T-cell (primary cell): ENCODE results near the gene RAB14. TPM values are rescaled to one million over a fixed set of nuclear protein-coding genes. Genes with fewer than 3 reads are reported as not detected.

Experiments used
- ATAC-seq, 4 experiments: fragments of 200-7000 bp in 3 of 4; fragments of 150-1000 bp in 1 of 4; cut with Tn5 transposase; replicated peaks in 1 of 4; 1 replicate in 3 of 4; 2 replicates in 1 of 4; pipeline ENCODE4 v1.10.0; 2021; ENCODE audit warnings: moderate library complexity in 3 of 4, mild to moderate bottlenecking in 2 of 4, moderate number of reproducible peaks in 1 of 4
- CTCF ChIA-PET, 2 donors: fragments of 300-600 bp; sonication (Branson Sonifier 250); formaldehyde crosslinking; loops; one replicate each; lab custom pipeline; 2022; ENCODE audit warnings: antibody characterized with exemption in 2 of 2; lab: Charles Lee
- POLR2A ChIA-PET, 2 donors: fragments of 300-600 bp; sonication (Branson Sonifier 250); formaldehyde crosslinking; loops; one replicate each; lab custom pipeline; 2022; ENCODE audit warnings: antibody characterized with exemption in 2 of 2; lab: Charles Lee
- DNase-seq, 35 experiments: peaks; one replicate each; pipeline versions ENCODE4 v3.0.0 to v3.0.0-alpha.2; 2013 to 2023
- H3K27ac ChIP-seq: one replicate; pipeline ENCODE4 v1.5.1; 2013; ENCODE audit warnings: low read length
- H3K27me3 ChIP-seq, 2 experiments: replicated peaks in 1 of 2; 1 replicate in 1 of 2; 2 replicates in 1 of 2; pipeline versions ENCODE4 v1.6.1 to v1.7.0; 2013; ENCODE audit warnings: low read length in 1 of 2, mixed read lengths in 1 of 2; ENCODE audit not compliant: control insufficient read depth in 2 of 2, insufficient read depth in 2 of 2; ENCODE audit errors: extremely low read depth in 1 of 2
- H3K36me3 ChIP-seq, 2 donors: 1 replicate in 1 of 2; 2 replicates in 1 of 2; pipeline versions ENCODE4 v1.6.1 to v1.7.0; 2013; ENCODE audit warnings: low read length in 1 of 2; ENCODE audit not compliant: control insufficient read depth in 2 of 2, insufficient read depth in 1 of 2; ENCODE audit errors: extremely low read depth in 1 of 2
- H3K4me1 ChIP-seq, 2 experiments: 1 replicate in 1 of 2; 2 replicates in 1 of 2; pipeline versions ENCODE4 v1.6.1 to v1.7.0; 2013; ENCODE audit warnings: low read length in 2 of 2, mixed read lengths in 1 of 2; ENCODE audit not compliant: insufficient read depth in 2 of 2, control insufficient read depth in 1 of 2; ENCODE audit errors: extremely low read depth in 1 of 2
- H3K4me3 ChIP-seq, 2 donors: 1 replicate in 1 of 2; 2 replicates in 1 of 2; pipeline versions ENCODE4 v1.5.1 to v1.7.0; 2013; ENCODE audit warnings: mild to moderate bottlenecking in 2 of 2, low read length in 1 of 2, moderate library complexity in 1 of 2; ENCODE audit not compliant: control insufficient read depth in 1 of 2; ENCODE audit errors: extremely low read depth in 1 of 2
- H3K9me3 ChIP-seq: 2 replicates; pipeline ENCODE4 v1.7.0; 2013
- H3K27ac Mint-ChIP-seq, 2 donors: one replicate each; pipeline ENCODE4 v1.8.0; 2020 to 2021; ENCODE audit warnings: mild to moderate bottlenecking in 2 of 2, mixed read lengths in 2 of 2
- H3K27me3 Mint-ChIP-seq, 2 donors: one replicate each; pipeline ENCODE4 v1.8.0; 2021 to 2022; ENCODE audit warnings: mixed read lengths in 2 of 2
- H3K36me3 Mint-ChIP-seq: one replicate; pipeline ENCODE4 v1.8.0; 2021; ENCODE audit warnings: mixed read lengths
- H3K4me1 Mint-ChIP-seq, 3 donors: one replicate each; pipeline ENCODE4 v1.8.0; 2020 to 2022; ENCODE audit warnings: mixed read lengths in 3 of 3, mild to moderate bottlenecking in 1 of 3
- H3K4me3 Mint-ChIP-seq, 3 donors: one replicate each; pipeline ENCODE4 v1.8.0; 2020 to 2022; ENCODE audit warnings: mild to moderate bottlenecking in 3 of 3, mixed read lengths in 3 of 3, moderate library complexity in 3 of 3
- H3K9me3 Mint-ChIP-seq, 3 donors: one replicate each; pipeline ENCODE4 v1.8.0; 2020 to 2022; ENCODE audit warnings: mixed read lengths in 3 of 3
- WGBS: methylation state at CpG from one replicate; pipeline ENCODE4 v1.1.5; 2013; ENCODE audit warnings: missing lambda C conversion rate; ENCODE audit not compliant: insufficient coverage; 5-methylcytosine and 5-hydroxymethylcytosine counted together
- total RNA-seq, 35 experiments: library from RNA in 6 of 35; stranded (reverse) in 6 of 35; fragments of 120-200 nt in 1 of 35; gene quantifications; one replicate each; pipeline versions ENCODE4 v1.2.1 to v1.2.4 and lab custom pipeline; 2013 to 2026

Gene RAB14
- total RNA-seq, 5 donors from 2014 or later (not counting 1 experiment from before 2014, with no cell fraction given): 42.4 to 56.6 (median 50.5) TPM

DNA sequence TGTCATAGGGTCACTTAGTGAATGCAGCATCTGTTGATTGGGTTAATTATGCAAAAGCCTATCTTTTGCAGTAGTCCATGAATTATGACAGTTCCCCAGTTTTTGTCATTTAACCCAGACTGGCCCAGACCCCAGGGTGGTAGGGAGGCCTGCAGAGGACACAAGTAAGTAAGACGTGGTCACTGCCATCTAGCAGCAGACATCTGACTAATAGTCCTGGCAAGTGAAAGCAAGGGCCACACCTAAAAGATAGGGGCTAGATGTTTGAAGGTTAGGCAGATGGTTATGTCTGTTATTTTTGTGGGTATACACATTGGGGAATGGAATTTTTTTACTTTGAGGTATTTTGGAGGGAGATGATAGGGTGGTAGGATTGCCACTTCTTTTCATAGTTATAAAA lies 48.0 kb downstream of the RAB14 start:
- Histone ChIP-seq H3K4me3 (no peak overlapping the region), H3K27me3 (no peaks in the 10 kb centered on the region), H3K27ac (no peak overlapping the region), H3K9me3 (no peaks in the 10 kb centered on the region), H3K36me3 (peaks cover 23 to 74% of the 10 kb centered on the region in 2 donors), H3K4me1 (no peaks in the 10 kb centered on the region)
- H3K9me3 Mint-ChIP-seq: no peaks in the 10 kb centered on the region
- 100% methylated on average over 1 of the region's 1 CpG for WGBS
- CTCF ChIA-PET: interaction anchor here in 1 of 2 donors (1.4 kb wide), 1 partner anchor 32 kb away, joined by 3 read pairs; no protein-coding TSS in a partner anchor
- no peaks in the 10 kb centered on the region for H3K27me3 Mint-ChIP-seq
- no peak for DNase-seq
- ATAC-seq: no peak
- H3K4me1 Mint-ChIP-seq: peaks cover 32 to 37% (median 33%) of the 10 kb centered on the region in 3 donors
- peaks cover 75% of the 10 kb centered on the region for H3K36me3 Mint-ChIP-seq
- peak overlapping the region; percentile 44 to 75 for H3K27ac Mint-ChIP-seq
- POLR2A ChIA-PET: no interaction called here
- no peak overlapping the region for H3K4me3 Mint-ChIP-seq

DNA sequence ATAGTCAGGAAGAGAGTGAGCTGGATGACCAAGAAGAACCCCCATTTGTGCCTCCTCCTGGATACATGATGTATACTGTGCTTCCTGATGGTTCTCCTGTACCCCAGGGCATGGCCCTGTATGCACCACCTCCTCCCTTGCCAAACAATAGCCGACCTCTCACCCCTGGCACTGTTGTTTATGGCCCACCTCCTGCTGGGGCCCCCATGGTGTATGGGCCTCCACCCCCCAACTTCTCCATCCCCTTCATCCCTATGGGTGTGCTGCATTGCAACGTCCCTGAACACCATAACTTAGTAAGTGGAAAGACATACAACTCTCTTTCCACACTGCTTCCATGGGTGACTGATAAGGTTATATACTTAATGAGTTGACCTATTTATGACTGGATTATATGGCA lies 51.5 kb downstream of the RAB14 start:
- no peaks in the 10 kb centered on the region for H3K27me3 ChIP-seq
- H3K27ac ChIP-seq: no peak overlapping the region
- peaks cover 18 to 29% (median 23%) of the 10 kb centered on the region in 3 donors for H3K4me1 Mint-ChIP-seq
- H3K4me1 ChIP-seq: no peaks in the 10 kb centered on the region
- H3K4me3 Mint-ChIP-seq: no peak overlapping the region
- H3K36me3 Mint-ChIP-seq: peaks cover 71% of the 10 kb centered on the region
- POLR2A ChIA-PET: no interaction called here
- no peaks in the 10 kb centered on the region for H3K9me3 Mint-ChIP-seq
- H3K9me3 ChIP-seq: no peaks in the 10 kb centered on the region
- H3K27me3 Mint-ChIP-seq: no peaks in the 10 kb centered on the region
- peaks cover 26 to 83% of the 10 kb centered on the region in 2 donors for H3K36me3 ChIP-seq
- ATAC-seq (no peak), DNase-seq (no peak)
- CTCF ChIA-PET: no interaction called here
- no peak overlapping the region for H3K4me3 ChIP-seq
- WGBS: 100% methylated on average over 1 of the region's 2 CpGs
- H3K27ac Mint-ChIP-seq: peak overlapping the region; percentile 2 to 67

GRCh38 chr9:121144482-121144881 lies 57.2 kb downstream of the RAB14 start:
- H3K27ac ChIP-seq: no peak overlapping the region
- H3K27me3 ChIP-seq: no peaks in the 10 kb centered on the region
- no peak overlapping the region for H3K4me3 ChIP-seq
- ChIA-PET POLR2A (no interaction called here), CTCF (interaction anchor here in 1 of 2 donors (1.5 kb wide), 1 partner anchor 11 kb away, joined by 4 read pairs; no protein-coding TSS in a partner anchor)
- WGBS: no CpG with 5 or more reads among the region's 2 CpGs
- peaks cover 0 to 5% (median 0%) of the 10 kb centered on the region in 3 donors for H3K4me1 Mint-ChIP-seq
- peaks cover 28 to 97% of the 10 kb centered on the region in 2 donors for H3K36me3 ChIP-seq
- no peaks in the 10 kb centered on the region for H3K4me1 ChIP-seq
- no peak overlapping the region for H3K4me3 Mint-ChIP-seq
- H3K9me3 Mint-ChIP-seq: no peaks in the 10 kb centered on the region
- peak overlapping the region; percentile 60 to 69 for H3K27ac Mint-ChIP-seq
- DNase-seq (no peak), ATAC-seq (no peak)
- no peaks in the 10 kb centered on the region for H3K9me3 ChIP-seq
- H3K27me3 Mint-ChIP-seq: no peaks in the 10 kb centered on the region
- H3K36me3 Mint-ChIP-seq: peaks cover 84% of the 10 kb centered on the region

DNA sequence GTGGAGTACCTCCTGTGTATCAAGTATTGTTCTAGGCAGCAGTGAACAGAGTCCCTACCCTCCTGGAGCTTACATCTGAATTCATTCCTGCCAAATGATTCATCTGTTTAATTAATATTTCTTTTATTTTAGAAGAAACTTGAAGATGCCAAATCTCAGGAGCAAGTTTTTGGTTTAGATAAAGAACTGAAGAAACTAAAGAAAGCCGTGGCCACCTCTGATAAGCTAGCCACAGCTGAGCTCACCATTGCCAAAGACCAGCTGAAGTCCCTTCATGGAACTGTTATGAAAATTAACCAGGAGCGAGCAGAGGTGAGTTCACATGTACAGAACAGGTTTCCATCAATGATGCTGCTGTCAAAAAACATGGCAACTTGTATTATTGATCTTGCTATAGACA lies 57.9 kb downstream of the RAB14 start:
- ChIA-PET POLR2A (no interaction called here), CTCF (interaction anchor here in 1 of 2 donors (1.0 to 1.5 kb wide), 2 partner anchors 12 to 22 kb away, joined by 3 to 4 read pairs; no protein-coding TSS in a partner anchor)
- H3K36me3 ChIP-seq: peaks cover 28 to 99% of the 10 kb centered on the region in 2 donors
- Mint-ChIP-seq H3K4me1 (peaks cover 0 to 5% (median under 1%) of the 10 kb centered on the region in 3 donors), H3K9me3 (no peaks in the 10 kb centered on the region), H3K27ac (peak overlapping the region in 1 of 2 donors; percentile 41), H3K27me3 (no peaks in the 10 kb centered on the region), H3K4me3 (no peak overlapping the region), H3K36me3 (peaks cover 86% of the 10 kb centered on the region)
- H3K27me3 ChIP-seq: no peaks in the 10 kb centered on the region
- H3K4me3 ChIP-seq: no peak overlapping the region
- no peaks in the 10 kb centered on the region for H3K4me1 ChIP-seq
- no peak for ATAC-seq
- no peak for DNase-seq
- 100% methylated on average over 1 of the region's 2 CpGs for WGBS
- no peaks in the 10 kb centered on the region for H3K9me3 ChIP-seq
- no peak overlapping the region for H3K27ac ChIP-seq

- no peaks in the 10 kb centered on the region for H3K27me3 Mint-ChIP-seq
These were observed 60.0 kb downstream of the RAB14 start for GRCh38 chr9:121141706-121142105.

GRCh38 chr9:121141306-121141705 lies 60.4 kb downstream of the RAB14 start:
- DNase-seq (no peak), ATAC-seq (no peak)
- H3K27me3 Mint-ChIP-seq: no peaks in the 10 kb centered on the region
- Histone ChIP-seq H3K4me1 (no peaks in the 10 kb centered on the region), H3K36me3 (peaks cover 17 to 96% of the 10 kb centered on the region in 2 donors), H3K9me3 (no peaks in the 10 kb centered on the region), H3K4me3 (no peak overlapping the region), H3K27me3 (no peaks in the 10 kb centered on the region), H3K27ac (no peak overlapping the region)
- peaks cover 77% of the 10 kb centered on the region for H3K36me3 Mint-ChIP-seq
- no peaks in the 10 kb centered on the region for H3K9me3 Mint-ChIP-seq
- H3K4me1 Mint-ChIP-seq: peaks cover 0 to 12% (median 10%) of the 10 kb centered on the region in 3 donors
- ChIA-PET POLR2A (no interaction called here), CTCF (interaction anchor here in 1 of 2 donors (0.6 kb wide), 1 partner anchor 159 kb away, joined by 3 read pairs; no protein-coding TSS in a partner anchor)
- H3K4me3 Mint-ChIP-seq: no peak overlapping the region
- WGBS: 100% methylated on average over 1 of the region's 1 CpG
- peak overlapping the region; percentile 9 to 83 for H3K27ac Mint-ChIP-seq

More at GRCh38 chr9:121141706-121142105, 60.0 kb downstream of the RAB14 start:
- Mint-ChIP-seq H3K27ac (peak overlapping the region; percentile 9 to 83), H3K4me3 (no peak overlapping the region), H3K9me3 (no peaks in the 10 kb centered on the region), H3K36me3 (peaks cover 79% of the 10 kb centered on the region), H3K4me1 (peaks cover 0 to 9% (median 9%) of the 10 kb centered on the region in 3 donors)
- CTCF ChIA-PET: interaction anchor here in 1 of 2 donors (0.6 kb wide), 1 partner anchor 159 kb away, joined by 3 read pairs; no protein-coding TSS in a partner anchor
- Histone ChIP-seq H3K4me1 (no peaks in the 10 kb centered on the region), H3K27ac (no peak overlapping the region), H3K9me3 (no peaks in the 10 kb centered on the region), H3K4me3 (no peak overlapping the region), H3K27me3 (no peaks in the 10 kb centered on the region), H3K36me3 (peaks cover 21 to 96% of the 10 kb centered on the region in 2 donors)
- WGBS: no CpG with 5 or more reads among the region's 1 CpG
- DNase-seq (no peak), ATAC-seq (no peak)
- POLR2A ChIA-PET: no interaction called here
